GM08714 (cell line): ENCODE measurements around the gene CAPN15.

Experiments
- H3K4me3 ChIP-seq: fragments of 200-500 bp; sonication (Bioruptor generic); 2 replicates; pipeline ENCODE4 v1.5.1; 2014; ENCODE audit warnings: mild to moderate bottlenecking, low read length, inconsistent platforms
- ZNF274 ChIP-seq: IDR thresholded peaks from 2 replicates; pipeline ENCODE4 v1.6.1; 2012; ENCODE audit warnings: mild to moderate bottlenecking, low read depth, low read length

The CAPN15 gene

GRCh38 chr16:576823-577201 lies 49.3 kb downstream of the CAPN15 start:
- H3K4me3 ChIP-seq, result no peak overlapping the region
- TF ChIP-seq ZNF274, result no peak

- no peak overlapping the region for H3K4me3 ChIP-seq
- TF ChIP-seq ZNF274, result no peak
These were observed 50.3 kb downstream of the CAPN15 start for GRCh38 chr16:577796-578195.

GRCh38 chr16:578232-578869 lies 50.8 kb downstream of the CAPN15 start:
- no peak overlapping the region for H3K4me3 ChIP-seq
- no peak for TF ChIP-seq ZNF274

DNA sequence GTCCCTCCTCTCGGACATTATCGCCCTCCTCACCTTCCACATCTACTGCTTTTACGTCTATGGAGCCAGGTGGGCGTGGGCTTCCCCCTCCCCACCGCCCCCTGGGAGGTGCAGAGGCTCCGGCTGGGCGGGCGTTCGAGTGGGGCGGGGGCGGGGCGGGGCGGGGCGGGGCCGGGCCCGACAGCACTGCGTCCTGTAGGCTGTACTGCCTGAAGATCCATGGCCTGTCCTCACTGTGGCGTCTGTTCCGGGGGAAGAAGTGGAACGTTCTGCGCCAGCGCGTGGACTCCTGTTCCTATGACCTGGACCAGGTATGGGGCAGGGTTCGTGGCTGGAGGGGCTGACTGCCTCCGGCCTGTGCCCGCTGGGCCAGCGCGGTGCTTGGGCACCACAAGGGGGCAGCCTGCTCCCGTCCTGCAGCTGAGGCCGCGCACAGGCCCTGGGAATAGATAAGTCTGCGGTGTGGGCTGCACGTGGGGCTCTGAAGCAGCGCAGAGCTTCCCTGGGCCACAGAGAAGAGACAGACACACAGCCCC lies 51.4 kb downstream of the CAPN15 start:
- H3K4me3 ChIP-seq, result no peak overlapping the region
- TF ChIP-seq ZNF274, result no peak

DNA sequence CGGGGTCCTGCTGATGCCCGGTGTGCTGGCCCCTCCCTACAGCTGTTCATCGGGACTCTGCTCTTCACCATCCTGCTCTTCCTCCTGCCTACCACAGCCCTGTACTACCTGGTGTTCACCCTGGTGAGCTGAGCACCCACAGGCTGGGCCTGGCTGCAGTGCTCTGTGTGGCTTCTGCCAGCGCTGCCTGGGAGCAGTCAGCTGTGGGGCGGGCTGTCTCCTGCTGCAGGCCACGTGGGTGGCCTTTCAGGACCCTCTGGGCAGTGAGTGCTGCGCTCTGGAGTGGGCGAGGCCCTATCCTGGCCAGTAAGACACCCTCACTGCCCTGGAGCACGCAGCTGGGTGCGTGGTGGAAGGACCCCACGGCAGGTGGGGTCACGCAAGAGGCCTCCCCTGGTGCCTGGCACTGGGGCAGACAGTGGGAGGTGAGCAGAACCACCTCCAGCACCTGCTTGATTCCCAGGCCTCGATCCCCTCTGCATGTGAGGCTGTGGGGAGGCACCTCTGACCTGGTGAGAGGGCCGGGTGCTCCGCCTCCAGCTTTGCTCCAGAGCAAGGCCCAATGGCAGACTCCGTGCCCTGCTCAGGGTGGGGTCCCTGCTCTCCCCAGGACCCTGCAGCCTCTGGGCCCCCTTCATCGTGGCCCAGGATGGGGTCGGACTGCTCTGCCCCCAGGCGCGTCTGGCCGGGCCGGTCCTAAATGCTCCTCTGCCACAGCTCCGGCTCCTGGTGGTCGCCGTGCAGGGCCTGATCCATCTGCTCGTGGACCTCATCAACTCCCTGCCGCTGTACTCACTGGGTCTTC lies 52.8 kb downstream of the CAPN15 start:
- H3K4me3 ChIP-seq, result no peak overlapping the region
- TF ChIP-seq ZNF274, result no peak

- TF ChIP-seq ZNF274, result no peak
These were observed 53.5 kb downstream of the CAPN15 start for GRCh38 chr16:580946-581498.

DNA sequence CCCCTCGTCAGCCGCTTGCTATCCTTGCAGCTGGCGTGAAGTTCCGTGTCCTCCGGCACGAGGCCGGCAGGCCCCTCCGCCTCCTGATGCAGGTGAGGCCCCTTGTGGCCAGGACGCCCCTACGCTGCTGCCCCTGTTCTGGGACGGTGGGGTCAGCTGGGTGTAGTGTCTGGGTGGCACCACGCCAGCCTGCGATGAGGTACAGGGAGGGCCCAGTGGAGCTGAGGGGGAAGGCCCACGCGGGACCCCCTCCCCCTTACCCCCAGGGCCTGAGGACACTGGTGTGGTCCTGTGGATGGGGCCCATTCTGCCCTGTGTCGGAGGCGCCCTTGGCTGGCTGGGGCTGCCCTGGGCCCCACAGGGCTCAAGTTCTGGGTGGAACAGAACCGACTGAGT lies 54.7 kb downstream of the CAPN15 start:
- TF ChIP-seq ZNF274, result no peak
- H3K4me3 ChIP-seq, result no peak overlapping the region

More at GRCh38 chr16:580946-581498, 53.5 kb downstream of the CAPN15 start:
- H3K4me3 ChIP-seq, result no peak overlapping the region

DNA sequence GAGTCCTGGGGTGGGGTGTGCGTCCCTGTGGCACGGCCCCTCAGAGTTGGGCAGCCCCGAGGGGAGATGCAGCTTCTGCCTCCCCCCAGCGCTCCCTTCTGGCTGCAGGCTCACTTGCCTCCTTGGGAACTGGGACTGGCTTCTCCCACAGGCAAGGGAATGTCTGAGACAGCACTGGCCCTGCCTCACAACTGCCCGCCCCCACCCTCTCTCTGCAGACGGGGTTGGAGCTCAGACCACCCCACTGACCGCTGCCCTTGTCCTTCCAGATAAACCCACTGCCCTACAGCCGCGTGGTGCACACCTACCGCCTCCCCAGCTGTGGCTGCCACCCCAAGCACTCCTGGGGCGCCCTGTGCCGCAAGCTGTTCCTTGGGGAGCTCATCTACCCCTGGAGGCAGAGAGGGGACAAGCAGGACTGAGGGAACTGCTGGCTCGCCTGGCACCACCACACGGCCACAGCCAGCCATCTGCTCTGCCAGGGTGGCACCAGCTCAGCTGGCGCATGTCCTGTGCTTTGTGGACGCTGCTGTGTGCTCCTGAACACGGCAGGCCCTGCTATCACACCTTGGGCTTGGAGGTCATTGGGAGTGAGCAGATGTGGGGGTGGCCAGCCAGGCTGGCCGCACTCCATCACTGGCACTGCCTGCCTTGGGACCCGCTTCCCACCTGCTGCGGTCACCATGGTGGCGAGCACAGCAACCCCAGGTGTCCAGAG lies 55.3 kb downstream of the CAPN15 start:
- TF ChIP-seq ZNF274, result no peak
- H3K4me3 ChIP-seq, result no peak overlapping the region

- H3K4me3 ChIP-seq, result no peak overlapping the region
- TF ChIP-seq ZNF274, result no peak
These were observed 55.9 kb downstream of the CAPN15 start for GRCh38 chr16:583470-583814.

- no peak overlapping the region for H3K4me3 ChIP-seq
- no peak for TF ChIP-seq ZNF274
These were observed 56.5 kb downstream of the CAPN15 start for GRCh38 chr16:583815-584591.

DNA sequence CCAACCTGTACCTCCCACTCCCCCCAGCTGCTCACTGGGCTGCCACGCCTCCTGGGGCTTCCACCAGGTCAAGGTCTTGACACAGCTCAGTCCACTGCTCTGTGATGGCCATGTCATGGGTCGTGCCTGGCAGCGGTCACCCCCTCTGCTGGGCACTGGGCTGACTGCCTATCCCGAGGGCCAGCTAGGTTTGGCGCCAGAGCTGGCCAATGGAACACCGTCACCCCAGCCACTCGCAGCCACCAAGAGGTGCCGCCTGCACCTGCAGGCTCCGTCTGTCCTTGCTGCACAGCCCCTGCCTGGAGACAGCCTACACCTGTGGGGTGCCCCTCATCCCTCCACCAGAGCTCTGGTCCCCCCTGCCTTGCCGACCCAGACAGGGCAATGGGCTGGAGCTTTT lies 57.8 kb downstream of the CAPN15 start:
- no peak for TF ChIP-seq ZNF274
- H3K4me3 ChIP-seq, result no peak overlapping the region

GRCh38 chr16:586047-586644 lies 58.6 kb downstream of the CAPN15 start:
- TF ChIP-seq ZNF274, result no peak

More at GRCh38 chr16:586047-586644, 58.6 kb downstream of the CAPN15 start:
- no peak overlapping the region for H3K4me3 ChIP-seq
